ENCODE results near the gene KCNIP4.

The KCNIP4 gene

GRCh38 chr4:21864686-21865085 is 83.9 kb downstream of the KCNIP4 start:
- no peak for TF ChIP-seq CTCF (conservative IDR thresholded peaks at IDR 0.05; ENCODE audit: low read depth, low read length)
- H3K4me3 ChIP-seq (ENCODE audit: low read length) = no peak overlapping the region
- no peak for DNase-seq (ENCODE audit: low read depth)

GRCh38 chr4:21862917-21863316 is 85.7 kb downstream of the KCNIP4 start:
- no peak for DNase-seq (ENCODE audit: low read depth)
- TF ChIP-seq CTCF (conservative IDR thresholded peaks at IDR 0.05; ENCODE audit: low read depth, low read length) = no peak
- no peak overlapping the region for H3K4me3 ChIP-seq (ENCODE audit: low read length)

- no peak for TF ChIP-seq CTCF (conservative IDR thresholded peaks at IDR 0.05; ENCODE audit: low read depth, low read length)
- DNase-seq (ENCODE audit: low read depth) = no peak
These were observed 89.6 kb downstream of the KCNIP4 start for GRCh38 chr4:21858971-21859370.

GRCh38 chr4:21856754-21857153 is 91.8 kb downstream of the KCNIP4 start:
- DNase-seq (ENCODE audit: low read depth) = no peak
- H3K4me3 ChIP-seq (ENCODE audit: low read length) = no peak overlapping the region
- TF ChIP-seq CTCF (conservative IDR thresholded peaks at IDR 0.05; ENCODE audit: low read depth, low read length) = no peak

More at GRCh38 chr4:21858971-21859370, 89.6 kb downstream of the KCNIP4 start:
- H3K4me3 ChIP-seq (ENCODE audit: low read length) = no peak overlapping the region

- DNase-seq (ENCODE audit: low read depth) = no peak
- no peak overlapping the region for H3K4me3 ChIP-seq (ENCODE audit: low read length)
- TF ChIP-seq CTCF (conservative IDR thresholded peaks at IDR 0.05; ENCODE audit: low read depth, low read length) = no peak
These were observed 92.3 kb downstream of the KCNIP4 start for GRCh38 chr4:21856301-21856700.

GRCh38 chr4:21849077-21849476 is 99.5 kb downstream of the KCNIP4 start:
- no peak for TF ChIP-seq CTCF (conservative IDR thresholded peaks at IDR 0.05; ENCODE audit: low read depth, low read length)
- no peak for DNase-seq (ENCODE audit: low read depth)
- no peak overlapping the region for H3K4me3 ChIP-seq (ENCODE audit: low read length)

GRCh38 chr4:21848021-21848420 is 100.6 kb downstream of the KCNIP4 start:
- DNase-seq (ENCODE audit: low read depth) = no peak
- no peak for TF ChIP-seq CTCF (conservative IDR thresholded peaks at IDR 0.05; ENCODE audit: low read depth, low read length)
- H3K4me3 ChIP-seq (ENCODE audit: low read length) = no peak overlapping the region

All from retinal pigment epithelial cell (primary cell).